GM10847 (cell line): ENCODE results near the gene MDM1.

Source experiments
- POLR2A ChIP-seq: IDR thresholded peaks from 2 replicates; pipeline ENCODE4 v1.6.1; 2011; ENCODE audit not compliant: insufficient read length; ENCODE audit errors: extremely low read depth

MDM1 gene, protein sequence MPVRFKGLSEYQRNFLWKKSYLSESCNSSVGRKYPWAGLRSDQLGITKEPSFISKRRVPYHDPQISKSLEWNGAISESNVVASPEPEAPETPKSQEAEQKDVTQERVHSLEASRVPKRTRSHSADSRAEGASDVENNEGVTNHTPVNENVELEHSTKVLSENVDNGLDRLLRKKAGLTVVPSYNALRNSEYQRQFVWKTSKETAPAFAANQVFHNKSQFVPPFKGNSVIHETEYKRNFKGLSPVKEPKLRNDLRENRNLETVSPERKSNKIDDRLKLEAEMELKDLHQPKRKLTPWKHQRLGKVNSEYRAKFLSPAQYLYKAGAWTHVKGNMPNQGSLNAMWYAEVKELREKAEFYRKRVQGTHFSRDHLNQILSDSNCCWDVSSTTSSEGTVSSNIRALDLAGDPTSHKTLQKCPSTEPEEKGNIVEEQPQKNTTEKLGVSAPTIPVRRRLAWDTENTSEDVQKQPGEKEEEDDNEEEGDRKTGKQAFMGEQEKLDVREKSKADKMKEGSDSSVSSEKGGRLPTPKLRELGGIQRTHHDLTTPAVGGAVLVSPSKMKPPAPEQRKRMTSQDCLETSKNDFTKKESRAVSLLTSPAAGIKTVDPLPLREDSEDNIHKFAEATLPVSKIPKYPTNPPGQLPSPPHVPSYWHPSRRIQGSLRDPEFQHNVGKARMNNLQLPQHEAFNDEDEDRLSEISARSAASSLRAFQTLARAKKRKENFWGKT

DNA sequence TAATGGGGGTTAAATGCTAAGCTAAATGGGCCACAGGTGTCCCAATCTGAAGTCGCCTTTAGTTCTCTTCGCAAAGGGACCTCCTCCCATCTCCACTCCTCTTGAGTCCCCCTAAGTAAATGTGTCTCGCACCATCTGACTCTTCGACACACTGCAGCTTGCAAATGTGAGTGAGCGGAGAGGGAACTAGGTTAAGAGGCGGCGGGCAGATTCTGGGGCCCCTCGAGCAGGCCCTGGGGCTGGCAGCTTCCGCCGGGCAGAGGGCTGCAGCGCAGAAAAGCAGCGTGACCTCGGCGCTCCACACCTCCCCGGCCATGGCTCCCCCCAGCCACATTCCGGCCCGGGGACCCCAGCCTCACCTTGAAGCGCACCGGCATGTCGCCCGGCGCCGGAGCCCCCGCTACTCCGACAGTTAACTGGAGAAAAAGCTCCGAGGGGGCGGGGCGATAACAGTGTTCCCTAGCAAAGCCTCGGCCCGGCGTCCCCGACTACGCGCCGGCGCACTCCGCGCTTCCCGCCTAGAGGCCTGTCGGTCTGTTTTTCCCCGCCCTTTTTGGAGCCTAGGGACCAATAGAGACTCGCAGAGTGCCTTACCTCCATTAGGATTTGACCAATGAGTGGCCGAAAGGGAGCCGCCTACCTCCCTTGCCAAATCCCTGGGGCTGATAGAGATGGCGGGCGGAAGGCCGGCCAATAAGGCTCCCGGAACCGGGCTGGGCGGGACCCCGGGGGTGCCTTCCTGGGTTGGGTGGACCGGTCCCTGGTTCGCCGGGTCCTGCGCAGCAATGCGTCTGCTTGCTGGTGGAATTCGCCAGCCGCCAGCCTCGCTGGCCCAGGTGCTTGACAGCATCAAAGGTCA, at the start of gene MDM1:
Gene MDM1, minus strand, starts transcription at position 494 of the 859 bp plus-strand sequence. Its CDS starts 117 bp downstream, at position 377.
- peak; percentile 35 for TF ChIP-seq POLR2A

DNA sequence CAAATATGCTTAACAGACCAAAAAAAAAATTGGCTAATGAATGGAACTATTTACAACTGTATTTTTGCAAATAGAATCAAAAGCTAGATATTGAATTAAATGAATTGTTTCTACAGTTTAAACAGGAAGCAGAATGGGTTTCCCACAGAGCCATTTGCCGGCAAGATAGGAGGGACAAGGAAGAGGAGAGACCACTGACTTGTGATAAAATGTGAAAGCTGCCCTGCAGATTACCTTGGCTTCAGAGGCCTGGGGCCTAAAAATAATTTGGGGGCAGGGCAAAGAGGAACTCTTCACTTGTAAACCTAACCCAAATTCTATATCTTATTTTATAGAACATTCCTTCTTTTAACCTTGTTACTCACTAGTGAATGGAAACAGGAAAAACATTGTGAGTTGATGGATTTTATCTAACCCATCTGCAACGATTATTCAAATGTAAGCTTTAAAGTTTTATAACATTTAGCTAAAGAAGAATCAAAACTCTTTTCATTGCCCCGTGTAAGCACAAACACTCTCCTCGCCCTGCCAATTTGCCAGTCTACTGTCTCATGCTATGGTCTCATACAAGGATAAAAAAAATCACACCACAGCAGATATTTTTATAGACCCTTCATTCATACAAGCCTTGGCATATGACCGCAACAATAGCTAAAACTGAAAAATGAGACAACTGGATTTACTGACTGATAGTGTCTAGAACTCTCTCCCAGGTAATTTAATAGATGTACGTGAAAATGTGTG, 49.5 kb upstream of the MDM1 start:
- no peak for TF ChIP-seq POLR2A

DNA sequence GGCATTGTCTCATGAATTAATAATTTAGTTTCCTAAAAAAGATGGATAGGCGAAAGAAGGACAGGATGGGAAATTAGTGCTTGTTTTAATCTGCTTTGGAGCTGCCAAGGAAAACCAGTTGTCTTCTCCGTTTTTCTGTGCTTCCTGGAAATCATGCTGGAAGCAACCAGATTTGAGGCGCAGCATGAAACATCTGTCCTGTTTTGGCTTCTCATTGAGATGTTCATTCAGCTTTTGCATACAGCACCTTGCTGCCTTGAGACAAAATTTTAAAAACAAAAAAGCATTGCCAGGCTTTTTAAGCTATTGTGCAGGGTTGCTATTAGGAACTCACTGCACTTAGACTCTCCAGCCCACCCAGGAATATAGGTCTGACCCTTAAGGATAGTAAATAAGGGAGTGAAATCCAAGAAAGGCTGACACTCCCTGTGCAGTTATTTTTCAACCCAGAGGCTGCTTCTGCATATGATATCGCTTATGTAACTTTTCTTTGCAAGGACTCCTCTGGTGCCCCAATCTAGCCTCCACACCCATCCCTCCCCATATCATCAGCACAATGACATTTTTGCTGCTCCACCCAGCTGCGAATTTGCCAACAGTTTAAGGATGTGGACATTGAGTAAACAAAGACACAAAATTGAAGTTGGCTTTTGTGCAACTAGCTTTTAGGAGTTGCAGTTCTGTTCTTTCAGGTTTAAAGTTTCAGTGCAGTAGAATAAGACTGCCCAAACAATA, 46.9 kb upstream of the MDM1 start:
- no peak for TF ChIP-seq POLR2A

DNA sequence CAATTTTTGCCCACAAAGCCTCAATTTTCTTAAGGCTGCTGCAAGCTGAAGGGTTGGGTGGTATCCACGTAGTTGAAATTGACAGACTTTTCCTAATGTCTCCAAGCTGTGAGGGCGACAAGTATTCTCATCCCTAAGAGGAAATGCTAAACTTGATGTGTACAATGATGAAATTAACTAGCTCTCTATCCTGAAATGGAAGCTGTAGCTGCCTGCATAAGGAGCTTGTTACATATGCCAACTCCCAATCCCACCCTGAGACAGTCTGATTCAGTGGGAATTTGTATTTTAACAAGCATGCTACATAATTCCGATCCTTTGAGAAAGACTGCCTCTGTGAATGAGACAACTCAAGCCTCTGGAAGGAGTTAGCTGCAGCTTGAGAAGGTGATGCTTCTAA, 45.7 kb upstream of the MDM1 start:
- TF ChIP-seq POLR2A, result no peak

DNA sequence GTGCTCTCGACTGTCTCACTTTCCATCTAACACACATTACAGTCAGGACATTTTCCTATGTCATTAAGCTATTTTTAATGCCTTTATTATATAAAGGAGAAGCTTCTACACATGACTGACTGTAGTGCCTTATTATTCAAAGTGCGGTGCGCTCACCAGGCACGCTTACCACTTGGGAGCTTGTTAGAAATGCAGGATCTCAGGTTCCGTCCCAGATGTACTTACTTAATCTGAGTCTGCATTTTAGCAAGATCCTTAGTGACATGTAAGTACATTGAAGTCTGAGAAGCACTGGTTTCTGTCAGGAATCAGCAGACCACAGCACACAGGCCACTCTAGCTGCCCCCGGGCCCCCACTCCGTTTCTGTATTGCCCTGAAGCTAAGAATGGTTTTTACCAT, 44.7 kb upstream of the MDM1 start:
- TF ChIP-seq POLR2A, result no peak

DNA sequence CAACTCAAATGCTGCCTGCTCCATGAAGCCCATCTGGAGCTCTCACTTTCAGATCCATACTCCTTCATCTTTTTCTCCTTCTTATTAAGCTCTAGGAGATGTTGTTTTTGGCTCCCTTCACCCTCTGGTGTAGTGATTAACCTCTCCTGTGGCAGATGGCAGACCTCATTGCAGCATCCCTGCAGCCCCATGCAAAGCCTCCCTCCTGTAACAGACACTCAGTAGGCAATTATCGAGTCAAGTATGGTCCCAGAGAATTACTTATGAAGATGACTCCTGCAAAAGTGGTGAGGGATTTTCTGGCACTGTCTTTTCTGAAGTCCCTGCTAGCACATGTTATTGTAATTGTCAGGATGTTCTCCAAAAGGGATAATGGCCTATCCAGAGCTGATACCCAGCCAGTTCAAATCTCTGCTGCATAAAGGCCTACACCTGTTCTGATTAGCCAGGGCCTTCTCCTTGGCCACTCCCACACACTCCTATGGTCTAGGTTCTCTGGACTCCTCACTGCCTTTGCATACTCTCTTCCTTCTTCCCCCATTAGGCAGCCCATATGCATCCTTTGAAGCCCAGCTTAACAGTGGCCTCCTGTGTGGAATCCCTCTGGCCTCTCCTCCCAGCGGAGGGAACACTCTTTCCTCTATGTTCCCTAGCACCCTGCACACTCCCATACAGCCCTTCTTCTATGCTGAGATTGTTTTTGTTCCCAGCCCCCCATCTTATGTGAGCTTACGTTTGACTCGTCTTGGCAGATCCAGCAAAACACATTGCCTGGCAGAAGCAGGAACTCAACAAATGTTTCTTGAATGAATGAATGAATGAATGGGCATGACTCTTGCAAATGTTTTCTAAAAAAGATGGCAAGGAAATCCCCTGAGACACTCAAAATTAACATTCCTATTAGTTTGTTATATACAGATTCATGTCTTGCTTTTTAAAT, 43.9 kb upstream of the MDM1 start:
- no peak for TF ChIP-seq POLR2A

DNA sequence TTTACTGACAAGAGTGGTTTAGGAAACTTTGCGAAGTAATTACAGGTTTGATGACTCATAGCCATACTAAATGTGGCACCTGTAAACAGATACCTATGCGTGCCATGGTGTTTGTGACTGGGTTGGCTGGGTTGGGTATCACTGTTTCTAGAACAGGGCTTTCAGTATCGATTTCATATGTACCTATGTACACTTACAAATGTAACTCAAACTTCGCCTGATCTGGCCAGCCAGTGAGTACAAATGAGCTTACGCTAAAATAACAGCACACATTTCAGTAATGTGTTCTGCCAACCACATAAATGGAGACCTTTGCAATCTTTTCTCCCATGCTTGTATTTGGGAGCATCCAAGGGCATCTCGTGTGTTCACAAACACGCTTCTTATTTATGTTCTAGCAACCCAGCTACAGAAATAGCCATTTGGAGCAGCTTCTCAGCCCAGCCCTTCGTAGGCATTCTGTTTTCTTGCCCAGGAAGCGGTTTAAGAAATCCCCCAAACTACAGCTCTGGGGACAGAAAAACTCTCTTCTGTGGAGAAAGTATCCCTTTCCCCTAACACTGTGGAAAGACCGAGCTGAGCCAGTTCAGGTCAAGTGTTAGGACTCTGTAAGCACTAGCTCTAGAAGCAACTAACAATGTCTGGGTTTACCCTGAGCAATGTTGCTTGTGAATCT, 42.3 kb upstream of the MDM1 start:
- no peak for TF ChIP-seq POLR2A

DNA sequence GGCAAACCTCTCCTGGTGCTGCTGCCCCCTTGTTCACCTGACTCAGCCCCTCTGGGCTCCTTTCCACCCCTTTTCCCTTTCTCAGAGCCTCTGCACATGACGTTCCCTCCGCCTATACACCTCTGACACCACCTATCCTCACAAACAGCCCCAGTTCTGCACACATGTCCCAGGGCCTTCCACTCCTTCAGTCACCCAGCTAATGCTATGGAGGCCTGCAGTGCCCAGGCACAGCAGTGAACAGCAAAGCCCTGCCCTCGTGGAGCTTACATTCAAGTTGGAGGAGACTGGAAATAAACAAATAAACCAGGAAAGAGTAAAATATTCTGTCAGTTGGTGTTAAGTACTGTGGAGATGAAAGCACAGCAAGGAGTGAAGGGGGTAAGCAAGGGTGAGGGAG, 38.5 kb upstream of the MDM1 start:
- TF ChIP-seq POLR2A, result no peak

DNA sequence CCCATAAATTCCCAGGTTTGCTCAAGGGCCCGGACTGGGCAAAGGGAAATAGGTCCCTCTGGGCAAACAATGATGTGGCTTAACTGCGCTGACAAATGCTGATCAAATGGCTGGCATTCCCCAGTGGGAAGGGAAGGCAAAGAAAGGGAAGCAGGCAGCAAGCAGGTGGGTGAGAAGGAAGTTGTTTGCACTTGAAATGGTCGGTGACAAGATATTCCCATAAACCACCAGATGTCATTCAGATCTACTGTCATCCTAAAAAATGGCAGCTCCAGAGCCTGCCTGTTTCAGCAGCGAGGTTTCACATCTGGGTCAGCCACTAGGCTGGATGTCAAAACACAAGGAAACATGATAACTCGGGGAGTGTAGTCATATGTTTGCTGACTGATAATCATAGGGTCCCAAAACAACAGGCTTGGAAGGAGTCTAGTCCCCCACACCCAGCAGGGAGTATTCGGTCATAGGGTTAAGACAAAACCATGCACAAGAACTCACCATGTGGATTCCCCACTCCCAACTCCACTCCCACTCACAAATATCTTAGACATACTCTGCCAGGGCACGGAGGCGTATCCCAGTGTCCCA, 37.9 kb upstream of the MDM1 start:
- TF ChIP-seq POLR2A, result no peak

DNA sequence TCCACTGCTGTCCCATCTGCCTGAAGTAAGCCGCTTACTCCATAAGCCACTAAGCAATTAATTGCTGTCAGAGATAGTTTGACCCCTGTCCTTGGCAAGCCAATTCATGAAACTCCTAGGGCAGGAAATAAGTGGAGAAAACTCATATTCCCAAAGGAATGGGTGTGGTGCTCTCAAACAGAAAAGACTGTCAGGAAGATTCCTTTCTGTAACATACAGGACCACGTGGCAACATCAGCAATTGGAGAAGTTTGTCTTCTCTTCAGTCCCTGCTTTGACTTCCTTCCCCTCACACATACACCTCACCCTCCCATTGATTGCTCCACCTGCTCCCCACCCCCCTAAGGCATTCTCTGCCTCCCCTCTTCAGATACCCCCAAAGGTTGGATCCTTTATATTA, 36.2 kb upstream of the MDM1 start:
- no peak for TF ChIP-seq POLR2A

DNA sequence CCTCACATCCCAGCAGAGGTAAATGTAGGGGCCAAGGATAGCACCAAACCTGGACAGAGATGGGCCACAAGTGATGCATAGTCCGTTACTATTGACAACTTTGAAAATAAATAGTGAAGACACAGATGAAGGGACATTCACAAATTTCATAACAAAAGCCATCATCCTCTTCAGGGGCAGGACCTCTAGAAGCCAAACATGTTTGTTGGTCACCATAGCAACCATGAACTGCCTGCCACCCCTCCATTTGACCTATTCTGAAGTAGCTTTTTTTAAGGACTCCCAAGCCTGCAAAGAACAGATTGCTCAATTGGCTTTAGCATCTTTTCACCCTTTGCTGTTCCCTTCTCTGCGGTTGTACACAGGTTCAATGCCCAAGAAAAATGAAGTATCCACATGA, 35.7 kb upstream of the MDM1 start:
- TF ChIP-seq POLR2A, result no peak

DNA sequence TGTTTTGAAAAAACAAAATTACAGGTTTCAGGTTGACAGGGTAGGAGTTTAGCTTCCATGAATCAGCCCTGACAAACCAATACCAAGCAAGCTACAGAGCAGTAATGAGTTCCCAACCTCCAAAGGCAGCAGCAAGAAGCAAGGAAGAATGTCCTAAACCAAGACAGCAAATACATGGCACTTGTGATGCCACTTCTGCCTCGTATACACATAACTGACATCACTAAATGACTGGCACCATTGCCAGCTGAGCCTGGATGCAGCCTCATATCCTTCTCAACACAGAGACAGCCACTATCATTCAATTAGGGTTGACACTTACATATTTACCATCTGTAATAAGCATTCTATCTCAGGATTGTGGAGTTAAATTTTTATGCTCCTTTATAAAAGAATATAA, 35.0 kb upstream of the MDM1 start:
- no peak for TF ChIP-seq POLR2A

DNA sequence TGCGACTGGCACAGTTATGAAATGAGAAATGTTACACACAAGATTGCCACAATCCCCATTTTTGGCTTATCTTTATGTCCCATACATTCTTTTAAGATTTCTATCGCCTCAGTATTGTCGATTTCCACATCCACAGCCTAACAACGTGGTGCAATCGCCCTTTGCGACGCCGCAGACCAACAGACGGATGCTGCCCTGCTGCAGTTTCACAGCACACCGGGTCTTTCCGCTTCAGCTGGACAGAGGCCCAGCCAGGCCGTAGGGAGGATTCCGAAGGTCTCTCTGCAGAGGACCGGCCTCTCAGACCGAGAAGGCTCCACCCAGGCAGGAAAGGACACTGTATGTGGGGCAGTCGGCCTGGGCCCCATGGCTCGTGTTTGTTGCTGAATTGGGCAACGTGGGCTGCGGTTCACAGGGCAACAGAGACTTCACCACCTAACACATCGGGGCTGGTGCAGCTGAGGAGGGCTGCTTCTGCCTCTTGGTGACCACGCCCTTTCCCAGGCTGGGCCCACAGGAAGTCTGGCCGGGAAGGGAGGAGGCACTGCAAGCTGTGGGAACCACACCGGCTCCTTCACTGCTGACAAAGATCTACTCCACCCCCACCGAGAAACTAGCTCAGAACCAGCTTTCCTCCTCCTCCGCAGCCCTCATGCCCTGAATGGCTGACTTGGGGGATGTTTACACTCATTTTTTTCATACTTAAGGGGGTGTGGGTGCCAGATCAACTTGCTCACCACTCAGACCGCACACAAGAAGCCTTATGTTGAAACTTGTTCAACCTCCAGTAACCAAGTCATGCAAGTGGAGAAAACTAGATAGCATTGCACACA, 32.9 kb upstream of the MDM1 start:
- TF ChIP-seq POLR2A, result peak; percentile 34
